ENCODE data around the gene RCBTB1.
"Not testable (repeated sequence)": the region's sequence is repeated elsewhere in the genome, so short reads cannot be mapped to it uniquely, and the experiment has no call there.

RCBTB1 gene

GRCh38 chr13:49585220-49586157 is at the start of gene RCBTB1:
Gene RCBTB1, minus strand, starts transcription at chr13:49585558. Its CDS starts 18,279 bp downstream, at chr13:49567279.
- peak; percentile 37 to 57 (median 44) for DNase-seq (ENCODE audit: low read depth in 3 of 3)

- no peak for DNase-seq (ENCODE audit: low read depth in 3 of 3)
Observed at GRCh38 chr13:49633710-49634109, 48.4 kb upstream of the RCBTB1 start.

GRCh38 chr13:49632156-49632555 is 46.8 kb upstream of the RCBTB1 start:
- no peak for DNase-seq (ENCODE audit: low read depth in 3 of 3)

GRCh38 chr13:49630580-49630979 is 45.2 kb upstream of the RCBTB1 start:
- DNase-seq (ENCODE audit: low read depth in 3 of 3) = no peak

- no peak for DNase-seq (ENCODE audit: low read depth in 3 of 3)
Observed at GRCh38 chr13:49629947-49630346, 44.6 kb upstream of the RCBTB1 start.

- no peak for DNase-seq (ENCODE audit: low read depth in 3 of 3)
Observed at GRCh38 chr13:49629196-49629938, 44.0 kb upstream of the RCBTB1 start.

GRCh38 chr13:49627831-49628652 is 42.7 kb upstream of the RCBTB1 start, which contains the start of gene ARL11:
Gene ARL11, plus strand, starts transcription at chr13:49628507. Its CDS starts 1,941 bp downstream, at chr13:49630448.
- peak; percentile 14 to 26 (median 20) for DNase-seq (ENCODE audit: low read depth in 3 of 3)

GRCh38 chr13:49625392-49626079 is 40.2 kb upstream of the RCBTB1 start:
- no peak for DNase-seq (ENCODE audit: low read depth in 3 of 3)

GRCh38 chr13:49624229-49624628 is 38.9 kb upstream of the RCBTB1 start:
- DNase-seq (ENCODE audit: low read depth in 3 of 3) = no peak

GRCh38 chr13:49622174-49622946 is 37.0 kb upstream of the RCBTB1 start:
- DNase-seq (ENCODE audit: low read depth in 3 of 3) = no peak

- no peak for DNase-seq (ENCODE audit: low read depth in 3 of 3)
Observed at GRCh38 chr13:49620170-49620621, 34.8 kb upstream of the RCBTB1 start.

- no peak for DNase-seq (ENCODE audit: low read depth in 3 of 3)
Observed at GRCh38 chr13:49616676-49617065, 31.3 kb upstream of the RCBTB1 start.

GRCh38 chr13:49615836-49616675 is 30.7 kb upstream of the RCBTB1 start:
- no peak for DNase-seq (ENCODE audit: low read depth in 3 of 3)

- DNase-seq (ENCODE audit: low read depth in 3 of 3) = not testable (repeated sequence)
Observed at GRCh38 chr13:49612042-49612441, 26.7 kb upstream of the RCBTB1 start.

GRCh38 chr13:49610176-49610575 is 24.8 kb upstream of the RCBTB1 start:
- no peak for DNase-seq (ENCODE audit: low read depth in 3 of 3)

- DNase-seq (ENCODE audit: low read depth in 3 of 3) = no peak
Observed at GRCh38 chr13:49608651-49609331, 23.4 kb upstream of the RCBTB1 start.

- no peak for DNase-seq (ENCODE audit: low read depth in 3 of 3)
Observed at GRCh38 chr13:49607761-49608160, 22.4 kb upstream of the RCBTB1 start.

GRCh38 chr13:49606747-49607648 is 21.6 kb upstream of the RCBTB1 start:
- peak; percentile 51 to 74 (median 69) for DNase-seq (ENCODE audit: low read depth in 3 of 3)

Data from stimulated activated CD4-positive, alpha-beta T cell treated with anti-CD3 and anti-CD28 coated beads, TNF-alpha, amount 100 ng/mL, for 4 hours (primary cell).